Adipose tissue (tissue), 3 donors: ENCODE measurements around the gene SELENOO. TPM values are rescaled to one million over a fixed set of nuclear protein-coding genes. Genes with fewer than 3 reads are reported as not detected.
"Not testable (repeated sequence)": the region's sequence is repeated elsewhere in the genome, so short reads cannot be mapped to it uniquely, and the experiment has no call there.

Experiments used
- H3K27ac ChIP-seq: one replicate; pipeline ENCODE4 v1.5.1; 2013; ENCODE audit warnings: low read depth, low read length
- WGBS, 3 donors: extraction: QIAGEN DNeasy Blood & Tissue Kit; methylation state at CpG; one replicate each; pipeline ENCODE4 v1.1.7; 2013; 5-methylcytosine and 5-hydroxymethylcytosine counted together
- polyA plus RNA-seq, 3 donors: library from polyadenylated mRNA; stranded (reverse); fragments of 200-250 nt; gene quantifications; one replicate each; pipeline ENCODE4 v1.2.3, GENCODE V29; 2013
- donor health status: healthy with polysubstance abuse.
- donor health status: Bipolar disorder and iron deficiency.
- donor health status: healthy.

SELENOO gene
- 10 to 100 TPM; 21.3 to 22.3 (median 21.4) TPM for polyA plus RNA-seq

GRCh38 chr22:50200461-50201190 lies at the start of gene SELENOO:
Gene SELENOO (plus strand): TSS chr22:50201011. CDS start chr22:50201037, 26 bp downstream.
- 0% methylated on average over 47 to 105 of the region's 105 CpGs for WGBS, 3 donors
- peak within 1 kb of the TSS; percentile 26 for H3K27ac ChIP-seq

GRCh38 chr22:50151571-50152537 lies 49.0 kb upstream of the SELENOO start:
- 72 to 83% (median 82%) methylated on average over 33 of the region's 33 CpGs for WGBS, 3 donors
- no peak overlapping the region for H3K27ac ChIP-seq

- no peak overlapping the region for H3K27ac ChIP-seq
- WGBS, 3 donors = 82 to 88% (median 86%) methylated on average over 25 of the region's 25 CpGs
Measured at GRCh38 chr22:50153056-50153755, 47.6 kb upstream of the SELENOO start.

- WGBS, 3 donors = 89 to 90% (median 89%) methylated on average over 7 of the region's 7 CpGs
- H3K27ac ChIP-seq = no peak overlapping the region
Measured at GRCh38 chr22:50153756-50154140, 47.1 kb upstream of the SELENOO start.

GRCh38 chr22:50157709-50158375 lies 43.0 kb upstream of the SELENOO start:
- H3K27ac ChIP-seq = no peak overlapping the region
- WGBS, 3 donors = 72 to 83% (median 74%) methylated on average over 21 of the region's 21 CpGs

- 88 to 91% (median 89%) methylated on average over 7 of the region's 7 CpGs for WGBS, 3 donors
- H3K27ac ChIP-seq = no peak overlapping the region
Measured at GRCh38 chr22:50160947-50161346, 39.9 kb upstream of the SELENOO start.

DNA sequence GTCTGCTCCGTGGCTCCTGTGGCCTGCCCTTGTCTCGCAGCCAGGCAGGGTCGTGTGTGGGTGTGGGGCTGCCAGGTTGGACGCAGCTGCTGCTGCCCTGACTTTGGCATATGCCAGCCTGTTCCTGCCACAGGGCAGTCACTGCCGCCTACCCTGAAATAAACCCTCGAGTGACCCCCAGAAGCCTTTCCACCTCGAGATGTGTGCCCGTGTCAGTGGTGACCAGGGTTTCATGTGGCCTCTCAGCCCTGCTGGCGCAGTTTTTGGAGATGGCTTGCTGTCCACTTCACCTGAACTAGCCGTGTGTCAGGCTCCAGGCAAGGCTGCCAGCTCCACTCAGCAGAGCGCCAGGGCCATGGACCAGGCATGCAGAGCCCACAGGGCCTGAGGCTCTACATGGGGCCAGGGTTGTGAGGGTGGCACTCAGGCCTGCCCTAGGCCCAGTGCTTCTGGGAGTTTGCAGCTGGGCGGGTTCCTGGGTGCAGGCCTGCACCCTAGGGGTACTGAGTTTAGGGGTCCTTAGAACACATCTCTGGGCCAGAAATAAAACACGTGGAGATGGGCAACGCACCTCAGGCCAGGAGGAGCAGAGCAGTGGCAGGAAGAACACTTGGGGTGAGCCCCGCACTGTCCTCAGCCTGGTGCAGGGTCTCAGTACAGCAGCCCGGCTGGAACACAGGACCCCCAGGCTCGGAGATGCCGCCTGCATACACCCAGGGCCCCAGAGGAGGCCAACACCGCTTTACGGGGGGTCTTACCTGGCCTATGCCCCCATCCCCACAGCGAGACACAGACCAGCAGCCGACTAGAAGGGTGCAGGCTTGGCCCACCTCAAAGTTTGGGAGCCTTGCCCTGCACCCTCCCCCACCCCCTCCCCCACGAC lies 39.1 kb upstream of the SELENOO start:
- 83 to 87% (median 87%) methylated on average over 23 of the region's 23 CpGs for WGBS, 3 donors
- H3K27ac ChIP-seq = no peak overlapping the region

GRCh38 chr22:50162391-50162956 lies 38.3 kb upstream of the SELENOO start:
- no peak overlapping the region for H3K27ac ChIP-seq
- 87 to 88% (median 88%) methylated on average over 10 of the region's 10 CpGs for WGBS, 3 donors

GRCh38 chr22:50165436-50166123 lies 35.2 kb upstream of the SELENOO start:
- WGBS, 3 donors = 95 to 96% (median 96%) methylated on average over 28 of the region's 28 CpGs
- H3K27ac ChIP-seq = no peak overlapping the region

- WGBS, 3 donors = 46 to 75% (median 66%) methylated on average over 11 of the region's 11 CpGs
- no peak overlapping the region for H3K27ac ChIP-seq
Measured at GRCh38 chr22:50167689-50168489, 32.9 kb upstream of the SELENOO start.

DNA sequence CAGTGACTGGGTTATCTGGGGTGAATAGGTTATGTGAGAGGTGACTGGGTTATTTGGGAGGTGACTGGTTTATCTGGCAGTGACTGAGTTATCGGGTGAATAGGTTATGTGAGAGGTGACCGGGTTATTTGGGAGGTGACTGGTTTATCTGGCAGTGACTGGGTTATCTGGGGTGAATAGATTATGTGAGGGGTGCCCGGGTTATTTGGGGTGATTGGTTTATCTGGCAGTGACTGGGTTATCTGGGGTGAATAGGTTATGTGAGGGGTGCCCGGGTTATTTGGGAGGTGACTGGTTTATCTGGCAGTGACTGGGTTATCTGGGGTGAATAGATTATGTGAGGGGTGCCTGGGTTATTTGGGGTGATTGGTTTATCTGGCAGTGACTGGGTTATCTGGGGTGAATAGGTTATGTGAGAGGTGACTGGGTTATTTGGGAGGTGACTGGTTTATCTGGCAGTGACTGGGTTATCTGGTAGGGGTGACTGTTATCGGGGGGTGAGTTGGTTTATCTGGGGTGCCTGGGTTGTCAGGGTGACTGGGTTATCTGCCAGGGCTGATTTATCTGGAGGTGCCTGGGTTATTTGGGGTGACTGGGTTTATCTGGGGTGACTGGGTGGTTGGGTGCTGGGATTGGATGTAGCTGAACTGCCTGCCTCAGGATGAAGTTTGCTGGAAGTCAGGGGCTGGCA lies 32.2 kb upstream of the SELENOO start:
- not testable (repeated sequence) for H3K27ac ChIP-seq
- 42 to 87% (median 86%) methylated on average over 5 of the region's 5 CpGs for WGBS, 3 donors

- WGBS, 3 donors = 8 to 13% (median 11%) methylated on average over 29 to 34 of the region's 36 CpGs
Measured at GRCh38 chr22:50169181-50169759, 31.5 kb upstream of the SELENOO start.

DNA sequence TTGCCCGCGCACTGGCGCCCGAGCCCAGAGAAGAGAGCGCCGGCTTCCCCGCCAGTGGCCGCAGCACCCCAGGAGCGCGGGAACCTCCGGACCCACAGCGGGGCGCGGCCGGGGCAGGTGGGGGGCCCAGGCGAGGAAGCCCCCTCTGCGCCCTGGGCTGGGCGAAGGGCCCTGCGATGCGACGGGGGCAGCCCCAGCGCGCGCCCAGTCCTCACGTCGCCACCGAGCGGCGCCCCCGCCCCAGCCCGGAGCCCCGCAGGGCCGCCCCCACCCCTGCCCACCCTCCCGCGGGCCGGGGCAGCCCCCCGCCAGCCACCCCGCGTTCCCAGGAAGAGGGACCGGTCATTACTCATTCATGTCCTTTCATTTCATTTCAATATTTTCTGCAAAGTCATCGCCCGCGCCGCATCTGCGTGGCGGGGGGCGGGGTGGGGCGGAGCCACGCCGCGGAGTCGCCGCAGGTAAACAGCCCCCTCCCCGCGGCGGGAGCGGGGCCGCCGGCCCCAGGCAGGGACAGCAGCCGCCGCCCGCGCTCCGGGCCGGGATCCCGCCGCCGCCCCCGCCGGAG lies 31.0 kb upstream of the SELENOO start:
- no peak overlapping the region for H3K27ac ChIP-seq
- 0 to 2% (median 2%) methylated on average over 30 to 70 of the region's 70 CpGs for WGBS, 3 donors

More at GRCh38 chr22:50169181-50169759, 31.5 kb upstream of the SELENOO start:
- H3K27ac ChIP-seq = no peak overlapping the region

GRCh38 chr22:50170453-50171318 lies 30.1 kb upstream of the SELENOO start, which contains the start of gene PANX2:
Gene PANX2 (plus strand): TSS chr22:50170731. CDS start chr22:50170731, 0 bp downstream.
- WGBS, 3 donors = 10 to 25% (median 13%) methylated on average over 41 to 92 of the region's 105 CpGs
- H3K27ac ChIP-seq = no peak within 1 kb of the TSS
